Measurements from ENCODE around the gene POU4F2. TPM values are rescaled to one million over a fixed set of nuclear protein-coding genes. Genes with fewer than 3 reads are reported as not detected.
A peak's percentile ranks its signal among the peaks of the same experiment; 100 is the strongest.

Gene POU4F2
- total RNA-seq, 1 experiment from 2014 or later = not detected

DNA sequence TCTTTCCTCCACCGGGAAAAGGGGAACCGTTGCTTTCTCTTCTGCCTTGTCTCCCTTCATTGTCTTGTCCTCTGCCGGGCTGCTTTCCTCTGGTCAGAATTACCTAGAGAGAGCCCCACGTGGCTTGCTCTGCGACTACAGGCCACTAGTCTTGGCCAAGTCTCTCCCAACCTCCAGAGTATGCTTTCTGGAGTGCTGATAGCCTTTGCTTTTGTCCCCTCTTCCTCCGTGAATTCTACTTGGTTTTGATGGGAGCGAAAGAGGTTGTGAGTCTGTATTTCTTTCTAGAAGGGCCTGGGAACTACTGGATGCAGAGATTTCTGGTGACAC is 5.3 kb upstream of the POU4F2 start:
- peak overlapping the region in 1 of 2 experiments; percentile 73; a peak in 3 of 5 replicates for H3K4me3 Mint-ChIP-seq
- H3K27ac Mint-ChIP-seq = no peak overlapping the region
- Histone ChIP-seq H3K18ac (ENCODE audit: insufficient read length, low read depth, low read length) (no peak overlapping the region), H3K56ac (ENCODE audit: insufficient read length, low read depth, low read length) (no peak overlapping the region), H3K14ac (ENCODE audit: insufficient read depth, low read length) (no peak overlapping the region; the same call in 1 of the 2 replicates), H2BK120ac (ENCODE audit: low read depth, low read length, poor library complexity, severe bottlenecking) (no peak overlapping the region), H3K79me1 (ENCODE audit: insufficient read depth, low read depth, low read length, poor library complexity, severe bottlenecking) (no peaks in the 10 kb centered on the region), H3T11ph (ENCODE audit: low read length) (no peak overlapping the region), H2BK15ac (ENCODE audit: low read depth, low read length) (no peak overlapping the region), H2BK20ac (ENCODE audit: low read depth, low read length, poor library complexity, severe bottlenecking) (no peak overlapping the region), H3K27ac (ENCODE audit: insufficient read length, low read depth, low read length) (no peak overlapping the region), H3K9me3 (ENCODE audit: control insufficient read depth, low read depth, low read length) (no peaks in the 10 kb centered on the region), H2AFZ (ENCODE audit: low read length) (no peak overlapping the region), H2BK5ac (ENCODE audit: insufficient read length, low read length) (no peak overlapping the region), H2BK12ac (ENCODE audit: insufficient read length, low read depth, low read length) (no peak overlapping the region), H4K8ac (replicated peaks; ENCODE audit: insufficient read length, low read depth, low read length) (no peak overlapping the region), H3K27me3 (ENCODE audit: insufficient read depth, low read length) (peaks cover 65% of the 10 kb centered on the region), H4K91ac (ENCODE audit: insufficient read length, low read depth, low read length) (no peak overlapping the region), H4K5ac (ENCODE audit: insufficient read length, low read depth, low read length) (no peak overlapping the region), H2AK5ac (ENCODE audit: insufficient read length, low read length) (no peak overlapping the region), H3K79me2 (ENCODE audit: insufficient read depth, low read length) (no peaks in the 10 kb centered on the region), H3K4me2 (ENCODE audit: insufficient read depth, insufficient read length, low read length) (peak overlapping the region; percentile 74), H4K20me1 (ENCODE audit: control insufficient read depth, insufficient read depth, insufficient read length) (peaks cover 5% of the 10 kb centered on the region), H3K23me2 (ENCODE audit: insufficient read length, low read depth, low read length, poor library complexity, severe bottlenecking) (peaks cover 6% of the 10 kb centered on the region), H3K4me1 (ENCODE audit: insufficient read depth, low read length) (no peaks in the 10 kb centered on the region), H3K9ac (ENCODE audit: extremely low read depth, insufficient read length, low read length) (no peak overlapping the region), H3K23ac (ENCODE audit: insufficient read length, low read depth, low read length) (no peak overlapping the region), H3K4ac (ENCODE audit: low read depth, low read length) (no peak overlapping the region)
- H3K36me3 Mint-ChIP-seq (ENCODE audit: insufficient read depth in 1 of 3, low read depth in 3 of 3) = no peaks in the 10 kb centered on the region
- WGBS (ENCODE audit: extremely low coverage, insufficient read length, low lambda C conversion rate) = no CpG with 5 or more reads among the region's 7 CpGs
- H3K4me1 Mint-ChIP-seq = peaks cover 16 to 39% of the 10 kb centered on the region in 2 experiments
- H3K27me3 Mint-ChIP-seq (ENCODE audit: low read depth) = peaks cover 100% of the 10 kb centered on the region
- H3K9me3 Mint-ChIP-seq = peaks cover 1 to 7% of the 10 kb centered on the region in 2 experiments; a peak in 3 of 5 replicates
- no peak for DNase-seq
- TF ChIP-seq, protein P1, sequence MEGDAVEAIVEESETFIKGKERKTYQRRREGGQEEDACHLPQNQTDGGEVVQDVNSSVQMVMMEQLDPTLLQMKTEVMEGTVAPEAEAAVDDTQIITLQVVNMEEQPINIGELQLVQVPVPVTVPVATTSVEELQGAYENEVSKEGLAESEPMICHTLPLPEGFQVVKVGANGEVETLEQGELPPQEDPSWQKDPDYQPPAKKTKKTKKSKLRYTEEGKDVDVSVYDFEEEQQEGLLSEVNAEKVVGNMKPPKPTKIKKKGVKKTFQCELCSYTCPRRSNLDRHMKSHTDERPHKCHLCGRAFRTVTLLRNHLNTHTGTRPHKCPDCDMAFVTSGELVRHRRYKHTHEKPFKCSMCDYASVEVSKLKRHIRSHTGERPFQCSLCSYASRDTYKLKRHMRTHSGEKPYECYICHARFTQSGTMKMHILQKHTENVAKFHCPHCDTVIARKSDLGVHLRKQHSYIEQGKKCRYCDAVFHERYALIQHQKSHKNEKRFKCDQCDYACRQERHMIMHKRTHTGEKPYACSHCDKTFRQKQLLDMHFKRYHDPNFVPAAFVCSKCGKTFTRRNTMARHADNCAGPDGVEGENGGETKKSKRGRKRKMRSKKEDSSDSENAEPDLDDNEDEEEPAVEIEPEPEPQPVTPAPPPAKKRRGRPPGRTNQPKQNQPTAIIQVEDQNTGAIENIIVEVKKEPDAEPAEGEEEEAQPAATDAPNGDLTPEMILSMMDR (conservative IDR thresholded peaks at IDR 0.05) = no peak; the same call in 2 of the 3 replicates
